NCI-H2081 (cell line): ENCODE measurements around the gene STK32C.
A peak's percentile ranks its signal among the peaks of the same experiment; 100 is the strongest.

ENCODE experiments used
- DNase-seq, 2 experiments: peaks; one replicate each; lab custom pipeline; 2025; lab: John Stamatoyannopoulos, UW

Gene STK32C

GRCh38 chr10:132199268-132199853 lies 108.4 kb downstream of the STK32C start:
- DNase-seq: no peak

GRCh38 chr10:132198381-132199181 lies 109.2 kb downstream of the STK32C start:
- DNase-seq: no peak

GRCh38 chr10:132198068-132198370 lies 109.7 kb downstream of the STK32C start:
- DNase-seq: no peak

GRCh38 chr10:132197271-132198067 lies 110.3 kb downstream of the STK32C start:
- no peak for DNase-seq

- no peak for DNase-seq
Observed at GRCh38 chr10:132196178-132197113, 111.3 kb downstream of the STK32C start.

GRCh38 chr10:132195366-132196075 lies 112.2 kb downstream of the STK32C start:
- DNase-seq: no peak

GRCh38 chr10:132194726-132195125 lies 113.0 kb downstream of the STK32C start:
- DNase-seq: no peak

- no peak for DNase-seq
Observed at GRCh38 chr10:132193907-132194552, 113.7 kb downstream of the STK32C start.

GRCh38 chr10:132192991-132193665 lies 114.6 kb downstream of the STK32C start:
- no peak for DNase-seq

GRCh38 chr10:132192076-132192975 lies 115.4 kb downstream of the STK32C start:
- DNase-seq: no peak

- no peak for DNase-seq
Observed at GRCh38 chr10:132189810-132190422, 117.8 kb downstream of the STK32C start.

GRCh38 chr10:132189016-132189415 lies 118.7 kb downstream of the STK32C start:
- no peak for DNase-seq

GRCh38 chr10:132188331-132188730 lies 119.4 kb downstream of the STK32C start:
- DNase-seq: no peak

- DNase-seq: no peak
Observed at GRCh38 chr10:132187430-132188138, 120.2 kb downstream of the STK32C start.

- no peak for DNase-seq
Observed at GRCh38 chr10:132186488-132187429, 121.0 kb downstream of the STK32C start, which contains the start of gene DPYSL4. Gene DPYSL4, plus strand, starts transcription at chr10:132186948. Its CDS starts 116 bp downstream, at chr10:132187064.

GRCh38 chr10:132185601-132186487 lies 121.9 kb downstream of the STK32C start:
- DNase-seq: peak in 1 of 2 experiments; percentile 31
